Astrocyte (in vitro differentiated cells and primary cell): Measurements from ENCODE around the gene PROKR2.

Experiments used
- EZH2 ChIP-seq: IDR thresholded peaks from 2 replicates; pipeline ENCODE4 v1.6.1; 2012; ENCODE audit warnings: mild to moderate bottlenecking, low read length, inconsistent platforms; ENCODE audit not compliant: insufficient read depth
- TF ChIP-seq, protein P1 (sequence below): IDR thresholded peaks from 2 replicates; pipeline ENCODE4 v1.5.1; 2011; ENCODE audit warnings: low read depth, mild to moderate bottlenecking, inconsistent platforms, low read length, moderate library complexity; ENCODE audit not compliant: insufficient read depth

DNA sequence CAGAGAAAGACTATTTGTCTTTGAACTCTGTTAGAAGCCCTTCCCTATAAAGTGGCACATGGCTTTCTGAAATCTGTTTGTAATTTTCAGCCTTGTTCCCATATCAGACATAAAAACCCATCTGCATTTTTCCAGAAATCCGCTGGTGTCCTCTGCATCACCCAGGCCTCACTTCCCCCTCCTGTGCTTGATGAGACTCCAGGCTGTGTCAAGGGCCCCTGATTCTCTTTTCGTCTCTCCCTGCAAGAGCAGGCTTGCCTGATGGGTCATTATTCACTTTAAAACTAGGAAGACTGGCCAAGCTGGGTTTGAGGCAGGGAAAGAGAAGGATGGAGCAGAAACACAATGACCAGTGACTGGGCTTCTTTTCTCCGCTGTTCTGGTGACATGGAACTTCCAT lies 10.6 kb upstream of the PROKR2 start:
- TF ChIP-seq, protein P1, sequence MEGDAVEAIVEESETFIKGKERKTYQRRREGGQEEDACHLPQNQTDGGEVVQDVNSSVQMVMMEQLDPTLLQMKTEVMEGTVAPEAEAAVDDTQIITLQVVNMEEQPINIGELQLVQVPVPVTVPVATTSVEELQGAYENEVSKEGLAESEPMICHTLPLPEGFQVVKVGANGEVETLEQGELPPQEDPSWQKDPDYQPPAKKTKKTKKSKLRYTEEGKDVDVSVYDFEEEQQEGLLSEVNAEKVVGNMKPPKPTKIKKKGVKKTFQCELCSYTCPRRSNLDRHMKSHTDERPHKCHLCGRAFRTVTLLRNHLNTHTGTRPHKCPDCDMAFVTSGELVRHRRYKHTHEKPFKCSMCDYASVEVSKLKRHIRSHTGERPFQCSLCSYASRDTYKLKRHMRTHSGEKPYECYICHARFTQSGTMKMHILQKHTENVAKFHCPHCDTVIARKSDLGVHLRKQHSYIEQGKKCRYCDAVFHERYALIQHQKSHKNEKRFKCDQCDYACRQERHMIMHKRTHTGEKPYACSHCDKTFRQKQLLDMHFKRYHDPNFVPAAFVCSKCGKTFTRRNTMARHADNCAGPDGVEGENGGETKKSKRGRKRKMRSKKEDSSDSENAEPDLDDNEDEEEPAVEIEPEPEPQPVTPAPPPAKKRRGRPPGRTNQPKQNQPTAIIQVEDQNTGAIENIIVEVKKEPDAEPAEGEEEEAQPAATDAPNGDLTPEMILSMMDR: no peak
- TF ChIP-seq EZH2: no peak
